Measurements from ENCODE around the gene ATP2B1. TPM values are rescaled to one million over a fixed set of nuclear protein-coding genes. Genes with fewer than 3 reads are reported as not detected.

Gene ATP2B1
- total and polyA plus RNA-seq, 2 of the 13 experiments (the other 11 are each of a cell fraction or from before 2014, with no cell fraction given): 12.1 to 60.2 TPM

DNA sequence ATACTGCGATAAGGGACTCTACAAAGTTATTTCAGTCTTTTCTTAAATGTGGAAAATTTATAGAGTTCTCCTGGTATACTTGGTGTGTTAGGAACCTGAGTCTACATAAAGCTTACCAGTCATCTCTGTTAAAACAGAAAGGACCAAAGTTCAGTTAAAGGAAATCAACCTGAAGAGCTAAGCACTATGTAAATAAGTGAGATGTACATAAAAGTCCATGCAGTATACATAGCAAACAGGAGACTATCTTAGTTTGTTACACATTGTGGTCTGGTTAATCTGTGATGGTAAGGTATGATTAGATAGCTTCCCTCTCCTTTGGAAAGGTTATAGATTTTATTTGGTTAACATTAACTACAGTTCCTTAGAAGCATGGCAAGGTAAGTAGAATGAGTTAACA, 75.9 kb downstream of the ATP2B1 start (continued):
- TF ChIP-seq STAG1 (CRISPR knock-in tag; IDR thresholded peaks at IDR 0.05) (peak; percentile 30), MTA1 (CRISPR knock-in tag; IDR thresholded peaks at IDR 0.05; ENCODE audit: borderline replicate concordance) (no peak; the same call in 1 of the 2 replicates), ZSCAN5A (CRISPR knock-in tag; IDR thresholded peaks at IDR 0.05; ENCODE audit: borderline replicate concordance) (peak; percentile 67; the same call in 1 of the 2 replicates), SMARCC2 (IDR thresholded peaks at IDR 0.05) (peak; percentile 71; the same call in 1 of the 2 replicates), ZNF644 (CRISPR knock-in tag; IDR thresholded peaks at IDR 0.05; ENCODE audit: low read depth) (peak; percentile 56), HOXA5 (CRISPR knock-in tag; IDR thresholded peaks at IDR 0.05) (0 out of 2 replicates have a peak, but pooled peaks have one; percentile 57), ZNF205 (CRISPR knock-in tag; IDR thresholded peaks at IDR 0.05) (peak; percentile 51; the same call in 1 of the 2 replicates), ZBTB42 (CRISPR knock-in tag; IDR thresholded peaks at IDR 0.05) (no peak), AGO2 (optimal IDR thresholded peaks at IDR 0.05; ENCODE audit: low read depth, low read length) (no peak), FOXM1 (CRISPR knock-in tag; IDR thresholded peaks at IDR 0.05) (no peak), TCF7 (IDR thresholded peaks at IDR 0.05; ENCODE audit: low read depth) (peak; percentile 90), NCOA2 (CRISPR knock-in tag; IDR thresholded peaks at IDR 0.05) (peak; percentile 98), TRIM24 (CRISPR knock-in tag; IDR thresholded peaks at IDR 0.05) (no peak), DNMT1 (CRISPR knock-in tag; IDR thresholded peaks at IDR 0.05) (no peak), FOXJ3 (CRISPR knock-in tag; IDR thresholded peaks at IDR 0.05; ENCODE audit: borderline replicate concordance) (peak; percentile 97), ZNF224 (CRISPR knock-in tag; IDR thresholded peaks at IDR 0.05) (no peak), REXO4 (CRISPR knock-in tag; IDR thresholded peaks at IDR 0.05; ENCODE audit: borderline replicate concordance) (no peak), ZFP82 (CRISPR knock-in tag; IDR thresholded peaks at IDR 0.05; ENCODE audit: borderline replicate concordance) (no peak), NR2F2 (IDR thresholded peaks at IDR 0.05; ENCODE audit: borderline replicate concordance, low read depth) (peak; percentile 84; the same call in 1 of the 2 replicates), STAT5B (CRISPR knock-in tag; IDR thresholded peaks at IDR 0.05) (peak; percentile 52; the same call in 1 of the 2 replicates), BRD4 (CRISPR knock-in tag; IDR thresholded peaks at IDR 0.05) (no peak)
- TF ChIP-seq, protein P1, sequence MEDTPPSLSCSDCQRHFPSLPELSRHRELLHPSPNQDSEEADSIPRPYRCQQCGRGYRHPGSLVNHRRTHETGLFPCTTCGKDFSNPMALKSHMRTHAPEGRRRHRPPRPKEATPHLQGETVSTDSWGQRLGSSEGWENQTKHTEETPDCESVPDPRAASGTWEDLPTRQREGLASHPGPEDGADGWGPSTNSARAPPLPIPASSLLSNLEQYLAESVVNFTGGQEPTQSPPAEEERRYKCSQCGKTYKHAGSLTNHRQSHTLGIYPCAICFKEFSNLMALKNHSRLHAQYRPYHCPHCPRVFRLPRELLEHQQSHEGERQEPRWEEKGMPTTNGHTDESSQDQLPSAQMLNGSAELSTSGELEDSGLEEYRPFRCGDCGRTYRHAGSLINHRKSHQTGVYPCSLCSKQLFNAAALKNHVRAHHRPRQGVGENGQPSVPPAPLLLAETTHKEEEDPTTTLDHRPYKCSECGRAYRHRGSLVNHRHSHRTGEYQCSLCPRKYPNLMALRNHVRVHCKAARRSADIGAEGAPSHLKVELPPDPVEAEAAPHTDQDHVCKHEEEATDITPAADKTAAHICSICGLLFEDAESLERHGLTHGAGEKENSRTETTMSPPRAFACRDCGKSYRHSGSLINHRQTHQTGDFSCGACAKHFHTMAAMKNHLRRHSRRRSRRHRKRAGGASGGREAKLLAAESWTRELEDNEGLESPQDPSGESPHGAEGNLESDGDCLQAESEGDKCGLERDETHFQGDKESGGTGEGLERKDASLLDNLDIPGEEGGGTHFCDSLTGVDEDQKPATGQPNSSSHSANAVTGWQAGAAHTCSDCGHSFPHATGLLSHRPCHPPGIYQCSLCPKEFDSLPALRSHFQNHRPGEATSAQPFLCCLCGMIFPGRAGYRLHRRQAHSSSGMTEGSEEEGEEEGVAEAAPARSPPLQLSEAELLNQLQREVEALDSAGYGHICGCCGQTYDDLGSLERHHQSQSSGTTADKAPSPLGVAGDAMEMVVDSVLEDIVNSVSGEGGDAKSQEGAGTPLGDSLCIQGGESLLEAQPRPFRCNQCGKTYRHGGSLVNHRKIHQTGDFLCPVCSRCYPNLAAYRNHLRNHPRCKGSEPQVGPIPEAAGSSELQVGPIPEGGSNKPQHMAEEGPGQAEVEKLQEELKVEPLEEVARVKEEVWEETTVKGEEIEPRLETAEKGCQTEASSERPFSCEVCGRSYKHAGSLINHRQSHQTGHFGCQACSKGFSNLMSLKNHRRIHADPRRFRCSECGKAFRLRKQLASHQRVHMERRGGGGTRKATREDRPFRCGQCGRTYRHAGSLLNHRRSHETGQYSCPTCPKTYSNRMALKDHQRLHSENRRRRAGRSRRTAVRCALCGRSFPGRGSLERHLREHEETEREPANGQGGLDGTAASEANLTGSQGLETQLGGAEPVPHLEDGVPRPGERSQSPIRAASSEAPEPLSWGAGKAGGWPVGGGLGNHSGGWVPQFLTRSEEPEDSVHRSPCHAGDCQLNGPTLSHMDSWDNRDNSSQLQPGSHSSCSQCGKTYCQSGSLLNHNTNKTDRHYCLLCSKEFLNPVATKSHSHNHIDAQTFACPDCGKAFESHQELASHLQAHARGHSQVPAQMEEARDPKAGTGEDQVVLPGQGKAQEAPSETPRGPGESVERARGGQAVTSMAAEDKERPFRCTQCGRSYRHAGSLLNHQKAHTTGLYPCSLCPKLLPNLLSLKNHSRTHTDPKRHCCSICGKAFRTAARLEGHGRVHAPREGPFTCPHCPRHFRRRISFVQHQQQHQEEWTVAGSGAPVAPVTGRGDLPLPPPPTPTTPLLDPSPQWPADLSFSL (CRISPR knock-in tag; IDR thresholded peaks at IDR 0.05): no peak
- TF ChIP-seq, protein P2, sequence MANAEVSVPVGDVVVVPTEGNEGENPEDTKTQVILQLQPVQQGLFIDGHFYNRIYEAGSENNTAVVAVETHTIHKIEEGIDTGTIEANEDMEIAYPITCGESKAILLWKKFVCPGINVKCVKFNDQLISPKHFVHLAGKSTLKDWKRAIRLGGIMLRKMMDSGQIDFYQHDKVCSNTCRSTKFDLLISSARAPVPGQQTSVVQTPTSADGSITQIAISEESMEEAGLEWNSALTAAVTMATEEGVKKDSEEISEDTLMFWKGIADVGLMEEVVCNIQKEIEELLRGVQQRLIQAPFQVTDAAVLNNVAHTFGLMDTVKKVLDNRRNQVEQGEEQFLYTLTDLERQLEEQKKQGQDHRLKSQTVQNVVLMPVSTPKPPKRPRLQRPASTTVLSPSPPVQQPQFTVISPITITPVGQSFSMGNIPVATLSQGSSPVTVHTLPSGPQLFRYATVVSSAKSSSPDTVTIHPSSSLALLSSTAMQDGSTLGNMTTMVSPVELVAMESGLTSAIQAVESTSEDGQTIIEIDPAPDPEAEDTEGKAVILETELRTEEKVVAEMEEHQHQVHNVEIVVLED (CRISPR knock-in tag; IDR thresholded peaks at IDR 0.05; ENCODE audit: borderline replicate concordance): peak; percentile 24; the same call in 1 of the 2 replicates
